Stimulated activated CD4-positive, alpha-beta T cell treated with anti-CD3 and anti-CD28 coated beads, TNF-alpha, amount 100 ng/mL, for 1 hour (primary cell): ENCODE measurements around the gene ABCA5.
"Not testable (repeated sequence)": the region's sequence is repeated elsewhere in the genome, so short reads cannot be mapped to it uniquely, and the experiment has no call there.

Experiments used
- DNase-seq, 3 donors: peaks; one replicate each; pipeline ENCODE4 v3.0.0-alpha.2; 2020; ENCODE audit warnings: low read depth in 3 of 3, low spot score in 1 of 3

Gene ABCA5

DNA sequence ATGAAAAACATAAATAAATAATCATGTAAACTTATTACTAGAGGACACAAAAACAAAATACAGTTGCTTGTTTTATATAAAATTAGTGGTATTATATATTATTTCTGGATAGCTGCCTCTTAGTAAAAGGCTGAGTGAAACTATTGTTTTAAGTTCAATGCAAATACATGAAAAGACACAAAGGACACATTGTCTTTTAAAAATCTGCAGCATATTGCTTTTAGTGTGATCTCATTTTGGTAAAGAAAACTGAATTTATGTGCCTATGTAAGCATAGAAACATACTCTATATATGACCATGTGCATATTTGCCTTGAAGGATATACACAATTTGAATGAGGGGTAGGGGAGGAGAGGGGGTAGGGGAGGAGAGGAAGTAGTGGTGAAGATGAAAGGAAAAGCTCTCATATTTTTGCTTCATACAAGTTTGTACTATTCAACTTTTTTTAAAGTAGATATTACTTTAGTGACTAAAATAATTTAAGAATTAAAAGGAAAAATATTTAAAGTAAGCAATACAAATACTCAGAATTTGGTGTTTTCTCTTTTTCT, 104.2 kb downstream of the ABCA5 start:
- DNase-seq, result no peak

DNA sequence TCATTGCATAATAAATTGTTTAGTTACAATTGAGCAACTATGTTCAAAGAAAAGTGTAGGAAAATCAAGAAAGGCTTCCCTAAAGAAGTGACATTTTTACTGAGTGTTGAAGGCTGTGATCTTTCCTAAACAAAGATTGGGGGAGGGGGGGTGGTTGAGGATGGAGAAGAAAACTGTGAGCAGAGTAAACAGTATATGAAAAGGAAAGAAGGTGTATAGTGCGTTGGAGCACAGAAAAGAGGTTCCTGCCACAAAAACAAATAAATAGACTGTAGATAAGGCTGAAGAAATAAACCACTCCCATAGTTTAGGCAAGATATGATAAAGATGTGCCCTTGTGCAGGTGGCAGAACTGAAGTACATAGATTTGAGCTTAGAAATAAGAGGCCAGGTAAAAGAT, 106.8 kb downstream of the ABCA5 start:
- DNase-seq, result no peak

DNA sequence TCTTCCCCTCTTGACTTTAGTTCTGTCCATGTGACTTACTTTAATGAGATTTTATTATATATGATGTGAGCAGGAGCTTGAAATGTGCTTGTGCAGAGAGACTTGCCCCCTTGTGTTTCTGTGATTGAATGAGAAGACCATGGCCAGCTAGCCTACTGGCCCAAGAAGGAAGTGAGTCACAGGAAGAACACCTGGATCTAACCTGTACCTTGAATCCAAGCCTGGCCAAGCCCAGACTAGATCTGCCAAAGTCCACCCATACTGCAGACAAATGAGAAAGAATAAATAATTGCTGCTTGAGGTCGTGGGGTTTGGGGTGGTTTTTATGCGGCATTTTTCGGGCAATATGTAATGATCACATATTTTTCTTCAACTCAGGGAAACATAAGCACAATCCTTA, 107.9 kb downstream of the ABCA5 start:
- DNase-seq, result no peak

DNA sequence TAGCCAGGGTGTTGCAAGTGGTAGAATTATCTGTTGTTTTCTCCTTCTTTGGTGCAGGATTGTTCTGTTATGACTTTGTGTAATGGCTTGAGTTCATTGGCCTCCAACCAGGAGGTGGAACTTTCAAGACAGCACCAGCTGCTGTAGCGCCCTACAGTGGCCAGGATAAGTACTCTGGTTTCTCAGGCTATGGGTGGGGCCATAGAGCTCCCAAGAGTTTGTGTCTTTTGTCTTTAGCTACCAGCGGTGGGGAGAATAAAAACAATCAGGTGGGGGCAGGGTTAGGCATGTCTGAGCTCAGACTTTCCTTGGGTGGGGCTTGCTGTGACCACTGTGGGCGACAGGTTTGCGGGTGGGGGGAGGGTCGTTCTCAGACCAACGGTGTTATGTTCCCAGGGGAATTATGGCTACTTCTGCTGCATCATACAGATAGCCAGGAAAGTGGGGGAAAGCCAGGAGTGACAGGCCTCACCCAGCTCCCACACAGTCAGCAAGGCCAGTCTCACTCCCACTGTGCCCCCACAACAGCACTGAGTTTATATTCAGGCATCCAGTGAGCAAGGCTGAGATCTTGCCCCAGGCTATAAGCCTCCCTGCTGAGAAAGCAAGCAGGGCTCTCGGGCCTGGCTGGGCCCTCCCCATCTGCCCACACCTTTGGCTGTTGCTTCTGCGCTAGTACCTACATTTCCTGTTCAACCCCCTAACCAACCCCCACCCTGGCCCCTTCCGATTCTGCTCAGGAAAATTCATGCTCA, 113.7 kb downstream of the ABCA5 start:
- DNase-seq, result no peak

DNA sequence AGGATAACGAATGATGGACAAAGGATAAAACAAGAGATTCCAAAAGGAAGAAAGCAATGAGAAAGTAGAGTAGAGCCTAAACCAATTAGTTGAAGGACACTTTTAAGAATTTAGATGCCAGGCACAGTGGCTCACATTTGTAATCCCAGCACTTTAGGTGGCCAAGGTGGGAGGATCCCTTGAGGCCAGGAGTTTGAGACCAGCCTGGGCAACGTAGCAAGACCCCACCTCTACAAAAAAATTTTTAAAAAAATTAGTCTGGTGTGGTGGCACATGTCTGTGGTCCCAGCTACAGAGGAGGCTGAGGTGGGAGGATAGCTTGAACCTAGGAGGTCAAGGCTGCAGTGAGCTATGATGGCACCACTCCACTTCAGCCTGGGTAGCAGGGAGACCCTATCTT, 118.3 kb downstream of the ABCA5 start:
- DNase-seq, result no peak

DNA sequence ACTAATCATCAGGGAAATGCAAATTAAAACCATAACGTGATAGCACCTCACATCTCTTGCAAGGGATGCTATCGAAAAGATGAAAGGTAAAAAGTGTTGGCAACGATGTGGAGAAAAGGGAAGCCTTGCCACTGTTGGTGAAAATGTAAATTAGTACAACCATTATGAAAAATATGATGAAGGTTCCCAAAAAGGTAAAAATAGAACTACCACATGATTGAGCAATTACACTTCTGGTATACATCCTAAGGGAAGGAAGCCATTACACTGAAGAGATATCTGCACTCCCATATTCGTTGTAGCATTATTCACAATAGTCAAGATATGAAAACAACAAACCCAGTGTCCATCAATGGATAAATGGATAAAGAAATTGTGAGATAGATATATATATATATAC, 119.8 kb downstream of the ABCA5 start:
- no peak for DNase-seq

DNA sequence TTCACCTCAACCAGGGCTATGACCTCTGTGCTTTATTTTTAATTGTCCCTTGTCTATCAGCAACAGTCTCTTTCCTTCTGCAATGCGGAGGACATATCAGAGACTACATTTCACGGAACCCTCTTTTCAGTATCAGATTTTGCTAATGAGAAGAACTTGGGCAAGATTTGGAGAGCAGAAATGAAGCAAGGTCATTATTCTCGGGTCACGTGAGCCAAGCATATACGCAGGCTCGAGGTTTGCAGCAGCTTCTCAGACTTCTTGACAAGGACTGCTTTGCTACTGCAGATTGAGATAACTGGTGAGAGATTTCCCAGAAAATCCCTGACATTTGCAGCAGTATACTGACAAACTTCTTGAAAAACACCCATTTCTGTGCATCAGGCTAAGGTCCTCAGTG, 128.7 kb downstream of the ABCA5 start:
- no peak for DNase-seq

DNA sequence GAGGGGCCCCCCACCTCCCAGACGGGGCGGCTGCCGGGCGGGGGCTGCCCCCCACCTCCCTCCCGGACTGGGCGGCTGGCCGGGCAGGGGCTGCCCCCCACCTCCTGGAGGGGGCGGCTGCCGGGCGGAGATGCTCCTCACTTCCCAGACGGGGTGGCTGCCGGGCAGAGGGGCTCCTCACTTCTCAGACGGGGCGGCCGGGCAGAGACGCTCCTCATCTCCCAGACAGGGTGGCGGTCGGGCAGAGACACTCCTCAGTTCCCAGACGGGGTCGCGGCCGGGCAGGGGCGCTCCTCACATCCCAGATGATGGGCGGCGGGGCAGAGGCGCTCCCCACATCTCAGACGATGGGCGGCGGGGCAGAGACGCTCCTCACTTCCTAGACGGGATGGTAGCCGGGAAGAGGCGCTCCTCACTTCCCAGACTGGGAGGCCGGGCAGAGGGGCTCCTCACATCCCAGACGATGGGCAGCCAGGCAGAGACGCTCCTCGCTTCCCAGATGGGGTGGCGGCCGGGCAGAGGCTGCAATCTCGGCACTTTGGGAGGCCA, 130.8 kb downstream of the ABCA5 start:
- DNase-seq, result not testable (repeated sequence)
